ENCODE measurements around the gene MYO18A. TPM values are rescaled to one million over a fixed set of nuclear protein-coding genes. Genes with fewer than 3 reads are reported as not detected.
A peak's percentile ranks its signal among the peaks of the same experiment; 100 is the strongest.

The MYO18A gene
- total and polyA plus RNA-seq, 2 experiments from 2014 or later: 186 to 564 TPM

GRCh38 chr17:29123111-29123510 is 57.1 kb downstream of the MYO18A start:
- Histone ChIP-seq H3K9me3 (ENCODE audit: low read depth) (no peaks in the 10 kb centered on the region), H3K27ac (no peak overlapping the region), H3K4me3 (no peak overlapping the region), H3K4me1 (ENCODE audit: low read depth) (peaks cover 25% of the 10 kb centered on the region), H3K36me3 (peaks cover 36% of the 10 kb centered on the region), H3K27me3 (no peaks in the 10 kb centered on the region)
- TF ChIP-seq CTCF (IDR thresholded peaks at IDR 0.05; ENCODE audit: low read depth, low read length): no peak
- DNase-seq (ENCODE audit: low read depth in 1 of 2, low spot score in 1 of 2): no peak

- Histone ChIP-seq H3K27me3 (no peaks in the 10 kb centered on the region), H3K4me3 (no peak overlapping the region), H3K36me3 (peaks cover 28% of the 10 kb centered on the region), H3K4me1 (ENCODE audit: low read depth) (peaks cover 18% of the 10 kb centered on the region), H3K27ac (no peak overlapping the region), H3K9me3 (ENCODE audit: low read depth) (no peaks in the 10 kb centered on the region)
- TF ChIP-seq CTCF (IDR thresholded peaks at IDR 0.05; ENCODE audit: low read depth, low read length): no peak
- DNase-seq (ENCODE audit: low read depth in 1 of 2, low spot score in 1 of 2): no peak
These were observed 58.8 kb downstream of the MYO18A start for GRCh38 chr17:29121442-29121841.

GRCh38 chr17:29120433-29120832 is 59.8 kb downstream of the MYO18A start:
- H3K27ac ChIP-seq: no peak overlapping the region
- H3K4me3 ChIP-seq: no peak overlapping the region
- peaks cover 12% of the 10 kb centered on the region for H3K4me1 ChIP-seq (ENCODE audit: low read depth)
- no peaks in the 10 kb centered on the region for H3K9me3 ChIP-seq (ENCODE audit: low read depth)
- no peak for TF ChIP-seq CTCF (IDR thresholded peaks at IDR 0.05; ENCODE audit: low read depth, low read length)
- DNase-seq (ENCODE audit: low read depth in 1 of 2, low spot score in 1 of 2): no peak
- H3K27me3 ChIP-seq: no peaks in the 10 kb centered on the region
- H3K36me3 ChIP-seq: peaks cover 36% of the 10 kb centered on the region

- Histone ChIP-seq H3K27me3 (no peaks in the 10 kb centered on the region), H3K27ac (no peak overlapping the region), H3K9me3 (ENCODE audit: low read depth) (no peaks in the 10 kb centered on the region), H3K4me1 (ENCODE audit: low read depth) (peaks cover under 1% of the 10 kb centered on the region), H3K36me3 (peaks cover 48% of the 10 kb centered on the region), H3K4me3 (no peak overlapping the region)
- TF ChIP-seq CTCF (IDR thresholded peaks at IDR 0.05; ENCODE audit: low read depth, low read length): no peak
- DNase-seq (ENCODE audit: low read depth in 1 of 2, low spot score in 1 of 2): no peak
These were observed 60.9 kb downstream of the MYO18A start for GRCh38 chr17:29119265-29119664.

GRCh38 chr17:29116804-29117753 is 63.1 kb downstream of the MYO18A start:
- Histone ChIP-seq H3K9me3 (ENCODE audit: low read depth) (no peaks in the 10 kb centered on the region), H3K36me3 (peaks cover 58% of the 10 kb centered on the region), H3K4me1 (ENCODE audit: low read depth) (peaks cover 5% of the 10 kb centered on the region), H3K4me3 (no peak overlapping the region), H3K27ac (peak overlapping the region; percentile 60), H3K27me3 (no peaks in the 10 kb centered on the region)
- peak; percentile 73 to 76 for DNase-seq (ENCODE audit: low read depth in 1 of 2, low spot score in 1 of 2)
- peak; percentile 92 for TF ChIP-seq CTCF (IDR thresholded peaks at IDR 0.05; ENCODE audit: low read depth, low read length)
